Measurements from ENCODE around the gene FTSJ1. TPM values are rescaled to one million over a fixed set of nuclear protein-coding genes. Genes with fewer than 3 reads are reported as not detected.

Gene FTSJ1
- total and polyA plus RNA-seq, 2 of the 8 experiments (the other 6 are each of a cell fraction or from before 2014, with no cell fraction given), result 62.4 to 80.4 TPM

DNA sequence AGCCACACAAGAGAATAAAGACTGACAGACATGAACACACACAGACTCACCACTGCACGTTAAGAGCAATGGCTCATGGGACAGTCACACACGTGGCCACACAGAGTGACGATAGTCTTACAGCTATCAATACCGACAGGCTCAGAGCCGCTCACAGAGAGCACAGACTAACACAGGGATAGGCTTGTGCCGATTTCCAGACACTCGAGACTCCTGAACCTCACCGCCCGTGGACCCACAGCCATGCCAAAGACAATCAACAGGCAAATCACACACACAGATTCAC lies 5.2 kb upstream of the FTSJ1 start:
- no peak overlapping the region for H3K18ac ChIP-seq (ENCODE audit: extremely low read depth, low read length)
- H3K9ac ChIP-seq (replicated peaks in 1 of 4; ENCODE audit: extremely low read depth in 1 of 4, low read depth in 3 of 4, low read length in 3 of 4), result no peak overlapping the region
- no peak overlapping the region for H2BK12ac ChIP-seq (ENCODE audit: low read depth, low read length)
- no peaks in the 10 kb centered on the region for H3K36me3 ChIP-seq (ENCODE audit: control insufficient read depth in 2 of 4, insufficient read depth in 4 of 4, low read length in 3 of 4)
- no peak overlapping the region for H4K8ac ChIP-seq (ENCODE audit: extremely low read depth, insufficient read depth, low read length)
- CTCF ChIA-PET (ENCODE audit: partially characterized antibody), result interaction anchor here (6.2 kb wide), 1 partner anchor 23 kb away, joined by 32 read pairs; no protein-coding TSS in a partner anchor
- H3K9me3 ChIP-seq (ENCODE audit: insufficient read depth in 2 of 2, low read depth in 1 of 2, low read length in 1 of 2), result no peaks in the 10 kb centered on the region
- H2BK15ac ChIP-seq (ENCODE audit: low read length), result no peak overlapping the region
- H2AK5ac ChIP-seq (ENCODE audit: low read depth, low read length), result peak overlapping the region; percentile 82; the same call in 1 of the 2 replicates
- H3K4me2 ChIP-seq (ENCODE audit: insufficient read depth in 1 of 2, low read depth in 2 of 2, low read length in 2 of 2), result no peak overlapping the region
- DNase-seq (ENCODE audit: low read depth in 1 of 2, low spot score in 2 of 2) (no peak), FAIRE-seq (no peak)
- 94% methylated on average over 8 of the region's 9 CpGs; no CpG with 5 or more reads in 1 of the 2 experiments for WGBS, 2 experiments (ENCODE audit: extremely low coverage in 1 of 2, insufficient coverage in 1 of 2, insufficient read length in 1 of 2, insufficient replicate concordance in 2 of 2, low coverage in 1 of 2, low lambda C conversion rate in 2 of 2, missing lambda C conversion rate in 1 of 2)
- H3K79me2 ChIP-seq (ENCODE audit: control insufficient read depth in 1 of 2, insufficient read depth in 2 of 2, low read length in 2 of 2), result peaks cover 0 to 6% of the 10 kb centered on the region in 2 experiments; a peak in 1 of 4 replicates
- H2BK120ac ChIP-seq (replicated peaks; ENCODE audit: low read depth, low read length), result no peak overlapping the region
- H3K23ac ChIP-seq (ENCODE audit: insufficient read length), result no peak overlapping the region
- no peaks in the 10 kb centered on the region for H3K79me1 ChIP-seq (ENCODE audit: low read depth, low read length)
- no peak overlapping the region for H3K14ac ChIP-seq (ENCODE audit: insufficient read length)
- H4K5ac ChIP-seq (ENCODE audit: insufficient read length, low read depth, low read length), result no peak overlapping the region
- H3K4me1 ChIP-seq (replicated peaks in 1 of 4; ENCODE audit: control insufficient read depth in 3 of 4, insufficient read depth in 4 of 4, low read length in 3 of 4), result peaks cover 10 to 20% (median 14%) of the 10 kb centered on the region in 4 experiments
- no peak overlapping the region for H3K27ac ChIP-seq (ENCODE audit: low read depth, low read length)
- no peaks in the 10 kb centered on the region for H3K23me2 ChIP-seq (ENCODE audit: low read depth, low read length)
- POLR2A ChIA-PET (ENCODE audit: partially characterized antibody), result no interaction called here
- H2AFZ ChIP-seq (ENCODE audit: low read length), result no peak overlapping the region
- H4K91ac ChIP-seq (replicated peaks; ENCODE audit: insufficient read length, low read length), result no peak overlapping the region
- no peak overlapping the region for H3K56ac ChIP-seq (replicated peaks; ENCODE audit: insufficient read length, low read depth, low read length)
- no peak for TF ChIP-seq ZNF274 (IDR thresholded peaks at IDR 0.05; ENCODE audit: borderline replicate concordance, extremely low read depth, low read length)
- no peak overlapping the region for H3K4me3 ChIP-seq (ENCODE audit: extremely low read depth in 1 of 4, insufficient read depth in 2 of 4, low read depth in 3 of 4, low read length in 4 of 4)
- no peak overlapping the region for H2BK5ac ChIP-seq (ENCODE audit: low read depth, low read length)
- no peaks in the 10 kb centered on the region for H3K27me3 ChIP-seq (replicated peaks in 1 of 4; ENCODE audit: control insufficient read depth in 3 of 4, extremely low read depth in 1 of 4, insufficient read depth in 3 of 4, low read length in 3 of 4)
- H4K20me1 ChIP-seq (replicated peaks in 1 of 2; ENCODE audit: control insufficient read depth in 1 of 2, insufficient read depth in 2 of 2, low read length in 2 of 2), result no peaks in the 10 kb centered on the region
- no peak overlapping the region for H3K4ac ChIP-seq (replicated peaks; ENCODE audit: insufficient read length, low read depth, low read length)
- H2BK20ac ChIP-seq (ENCODE audit: low read length), result no peak overlapping the region

Measured in H1 (cell line).